Measurements from ENCODE around the gene FBXW8.

The FBXW8 gene

DNA sequence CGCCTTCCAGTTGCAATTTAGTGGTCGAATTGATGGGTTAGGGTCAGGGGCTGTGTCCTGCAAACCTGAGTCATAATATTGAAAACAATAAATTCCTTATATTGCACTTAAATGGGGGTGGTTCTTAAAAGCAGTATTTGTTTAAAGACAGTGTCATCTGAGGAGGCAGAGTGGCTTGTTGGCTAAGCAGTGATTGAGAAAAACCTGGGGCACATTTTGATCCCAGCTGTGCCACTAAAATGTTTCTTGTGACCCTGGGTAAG, 48.4 kb downstream of the FBXW8 start:
- TF ChIP-seq CTCF (IDR thresholded peaks at IDR 0.05; ENCODE audit: low read depth, low read length) = no peak
- no peak for DNase-seq (ENCODE audit: extremely low read depth, low read depth)

- no peak for TF ChIP-seq CTCF (IDR thresholded peaks at IDR 0.05; ENCODE audit: low read depth, low read length)
- no peak for DNase-seq (ENCODE audit: extremely low read depth, low read depth)
Observed at GRCh38 chr12:116959845-116960514, 49.2 kb downstream of the FBXW8 start.

- TF ChIP-seq CTCF (IDR thresholded peaks at IDR 0.05; ENCODE audit: low read depth, low read length) = no peak
- DNase-seq (ENCODE audit: extremely low read depth, low read depth) = no peak
Observed at GRCh38 chr12:116962197-116962596, 51.4 kb downstream of the FBXW8 start.

DNA sequence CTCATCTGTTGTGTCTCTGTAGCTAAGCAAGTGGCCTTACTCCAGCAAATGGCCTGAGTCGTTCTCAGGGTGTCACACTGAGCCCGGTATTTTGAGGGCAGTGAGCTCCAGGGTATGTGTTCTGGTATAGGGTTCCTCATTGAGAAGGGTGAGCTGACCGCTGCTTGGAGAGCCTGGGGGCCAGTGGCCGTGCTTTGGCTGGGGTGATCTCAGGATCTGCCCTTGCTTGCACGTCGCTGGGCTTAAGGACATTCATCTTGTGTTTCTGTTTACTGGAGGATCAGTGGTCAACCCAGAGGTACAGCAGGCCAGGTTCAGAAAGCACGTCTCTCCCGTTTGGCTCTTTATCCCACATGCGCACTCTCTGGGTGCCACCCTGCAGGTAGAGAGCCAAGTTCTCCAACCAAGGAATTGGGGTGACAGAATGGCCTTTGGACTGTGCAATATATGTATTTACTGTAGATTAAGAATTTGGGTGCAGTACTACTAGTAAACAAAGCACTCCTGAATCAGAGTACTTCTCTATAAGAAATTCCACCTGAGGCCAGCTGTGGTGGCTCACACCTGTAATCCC, 52.1 kb downstream of the FBXW8 start:
- DNase-seq (ENCODE audit: extremely low read depth, low read depth) = no peak
- TF ChIP-seq CTCF (IDR thresholded peaks at IDR 0.05; ENCODE audit: low read depth, low read length) = no peak

DNA sequence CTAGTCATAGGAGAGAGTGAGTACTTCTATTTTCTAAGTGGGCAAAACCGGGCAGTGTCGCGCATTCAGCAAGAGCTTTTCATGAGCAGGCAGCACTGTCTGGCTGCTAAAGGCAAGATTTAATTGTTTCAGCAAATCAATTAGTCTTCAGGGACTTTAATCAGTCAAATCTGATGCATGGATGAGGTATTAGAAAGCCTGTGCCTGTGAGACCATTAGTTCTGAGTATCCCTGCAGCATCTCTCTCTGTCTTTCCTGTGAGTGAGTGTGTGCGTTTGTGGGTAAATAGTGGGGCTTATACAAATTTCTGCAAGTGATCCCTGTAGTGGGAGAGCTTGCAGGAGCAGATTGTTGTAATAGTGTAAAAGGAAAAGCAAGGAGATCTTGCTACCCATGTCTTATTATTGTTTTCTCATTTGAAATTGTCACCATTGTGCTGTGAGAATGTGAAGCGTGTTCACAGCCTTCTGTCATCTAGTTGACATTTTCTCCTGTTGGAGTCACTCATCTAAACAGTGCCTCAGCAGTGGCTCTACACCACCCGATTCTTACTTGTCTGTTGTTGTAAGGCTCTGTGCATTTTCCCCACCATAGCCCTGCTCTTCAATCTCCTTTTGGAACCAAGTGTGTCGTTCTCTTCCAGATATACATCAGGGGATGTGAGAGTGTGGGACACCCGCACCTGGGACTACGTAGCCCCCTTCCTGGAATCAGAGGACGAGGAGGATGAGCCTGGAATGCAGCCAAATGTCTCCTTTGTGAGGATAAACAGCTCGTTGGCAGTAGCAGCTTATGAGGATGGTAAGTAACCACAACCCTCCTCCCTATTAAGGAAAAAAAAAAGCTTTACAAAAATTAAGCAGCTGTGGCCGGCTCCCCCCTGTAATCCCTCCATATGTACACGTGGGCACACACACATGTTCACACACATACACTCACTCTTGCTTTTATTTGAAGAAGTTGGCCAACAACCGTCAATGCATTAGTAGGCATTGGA, 53.6 kb downstream of the FBXW8 start:
- DNase-seq (ENCODE audit: extremely low read depth, low read depth) = no peak
- no peak for TF ChIP-seq CTCF (IDR thresholded peaks at IDR 0.05; ENCODE audit: low read depth, low read length)

- no peak for TF ChIP-seq CTCF (IDR thresholded peaks at IDR 0.05; ENCODE audit: low read depth, low read length)
- no peak for DNase-seq (ENCODE audit: extremely low read depth, low read depth)
Observed at GRCh38 chr12:116968986-116969385, 58.2 kb downstream of the FBXW8 start.
